Hepatocyte (in vitro differentiated cells): ENCODE results near the gene PSME4. TPM values are rescaled to one million over a fixed set of nuclear protein-coding genes. Genes with fewer than 3 reads are reported as not detected.

Source experiments
- DNase-seq: peaks from one replicate; pipeline ENCODE4 v3.0.0-alpha.2; 2016; ENCODE audit warnings: low spot score
- H2AFZ ChIP-seq: fragments of 200-600 bp; sonication (generic); 2 replicates; pipeline ENCODE4 v1.6.0; 2016; ENCODE audit warnings: antibody characterized with exemption, mild to moderate bottlenecking
- H3K27ac ChIP-seq: fragments of 200-600 bp; sonication (generic); 2 replicates; pipeline ENCODE4 v1.5.1; 2016; ENCODE audit warnings: mild to moderate bottlenecking
- H3K27me3 ChIP-seq: fragments of 200-600 bp; sonication (generic); 2 replicates; pipeline ENCODE4 v1.6.1; 2016
- H3K36me3 ChIP-seq: fragments of 200-600 bp; sonication (generic); replicated peaks from 2 replicates; pipeline ENCODE4 v1.5.1; 2016; ENCODE audit warnings: low read depth; ENCODE audit not compliant: insufficient read depth
- H3K4me1 ChIP-seq: fragments of 200-600 bp; sonication (generic); 2 replicates; pipeline ENCODE4 v1.5.1; 2016; ENCODE audit warnings: mild to moderate bottlenecking, moderate library complexity; ENCODE audit not compliant: insufficient read depth
- H3K4me2 ChIP-seq: fragments of 200-600 bp; sonication (generic); 2 replicates; pipeline ENCODE4 v1.6.0; 2016
- H3K4me3 ChIP-seq: fragments of 200-600 bp; sonication (generic); 2 replicates; pipeline ENCODE4 v1.5.1; 2016; ENCODE audit warnings: mild to moderate bottlenecking
- H3K79me2 ChIP-seq: fragments of 200-600 bp; sonication (generic); 2 replicates; pipeline ENCODE4 v1.6.0; 2017; ENCODE audit warnings: mild to moderate bottlenecking
- H3K9me2 ChIP-seq: fragments of 200-600 bp; sonication (generic); replicated peaks from 2 replicates; pipeline ENCODE4 v1.6.0; 2017; ENCODE audit warnings: mild to moderate bottlenecking; ENCODE audit not compliant: insufficient read depth
- H3K9me3 ChIP-seq: fragments of 200-600 bp; sonication (generic); 2 replicates; pipeline ENCODE4 v1.5.1; 2016; ENCODE audit warnings: low read depth, mild to moderate bottlenecking
- H4K20me1 ChIP-seq: fragments of 200-600 bp; sonication (generic); 2 replicates; pipeline ENCODE4 v1.6.0; 2016; ENCODE audit warnings: mild to moderate bottlenecking; ENCODE audit not compliant: insufficient read depth, poor library complexity, severe bottlenecking
- CTCF ChIP-seq: fragments of 200-600 bp; sonication (generic); IDR thresholded peaks from 2 replicates; pipeline ENCODE4 v1.5.1; 2016; ENCODE audit warnings: antibody characterized with exemption, mild to moderate bottlenecking; ENCODE audit not compliant: poor library complexity
- EZH2 ChIP-seq: fragments of 200-600 bp; sonication (generic); IDR thresholded peaks from 2 replicates; pipeline ENCODE4 v1.6.1; 2016; ENCODE audit warnings: antibody characterized with exemption, mild to moderate bottlenecking, borderline replicate concordance
- EZH2phosphoT487 ChIP-seq: fragments of 200-600 bp; sonication (generic); IDR thresholded peaks from one replicate; pipeline ENCODE4 v1.6.1; 2018; ENCODE audit warnings: antibody characterized with exemption, mild to moderate bottlenecking, low read depth, moderate library complexity; ENCODE audit not compliant: unreplicated experiment, severe bottlenecking
- WGBS: methylation state at CpG from one replicate; pipeline ENCODE4 v1.1.6; 2016; ENCODE audit warnings: low lambda C conversion rate; ENCODE audit errors: missing lambda C conversion rate; 5-methylcytosine and 5-hydroxymethylcytosine counted together
- polyA plus RNA-seq: library from polyadenylated mRNA; unstranded; fragments of >200 nt; fragmentation: Nextera tagmentation; extraction: Ambion mirVana; gene quantifications from 2 replicates; pipeline ENCODE4 v1.2.1, GENCODE V29; 2016
- total RNA-seq: library from RNA; depleted of rRNA; stranded (reverse); fragments of >200 nt; gene quantifications from 2 replicates; pipeline ENCODE4 v1.2.3, GENCODE V29; 2014

PSME4 gene
- total and polyA plus RNA-seq, 2 experiments from 2014 or later: 12.7 to 53.1 TPM

GRCh38 chr2:53958443-53958842 is 12.3 kb downstream of the PSME4 start:
- Histone ChIP-seq H2AFZ (no peak overlapping the region), H3K4me1 (no peaks in the 10 kb centered on the region), H3K4me3 (no peak overlapping the region), H3K27ac (no peak overlapping the region), H4K20me1 (peaks cover 81% of the 10 kb centered on the region), H3K4me2 (no peak overlapping the region), H3K9me3 (no peaks in the 10 kb centered on the region), H3K27me3 (no peaks in the 10 kb centered on the region), H3K79me2 (peaks cover 100% of the 10 kb centered on the region), H3K9me2 (no peaks in the 10 kb centered on the region), H3K36me3 (no peaks in the 10 kb centered on the region)
- no peak for DNase-seq
- TF ChIP-seq EZH2phosphoT487: no peak
- TF ChIP-seq CTCF: no peak
- no peak for TF ChIP-seq EZH2
- 90% methylated on average over 2 of the region's 2 CpGs for WGBS

DNA sequence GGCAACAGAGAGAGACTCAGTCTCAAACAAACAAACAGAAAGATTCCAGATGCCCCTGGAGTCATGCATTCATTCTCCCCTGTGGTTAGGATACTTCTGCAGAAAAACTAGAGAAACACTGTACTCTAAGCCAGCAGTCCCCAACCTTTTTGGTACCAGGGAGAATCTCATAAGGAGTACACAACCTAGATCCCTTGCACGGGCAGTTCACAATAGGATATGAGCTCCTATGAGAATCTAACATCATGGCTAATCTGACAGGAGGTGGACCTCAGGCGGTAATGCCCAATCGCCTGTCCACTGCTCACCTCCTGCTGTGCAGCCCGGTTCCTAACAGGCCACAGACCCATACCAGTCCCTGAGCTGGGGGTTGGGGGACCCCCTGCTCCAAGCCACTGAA is 18.3 kb downstream of the PSME4 start:
- Histone ChIP-seq H3K4me2 (no peak overlapping the region), H3K9me2 (no peaks in the 10 kb centered on the region), H3K4me1 (no peaks in the 10 kb centered on the region), H4K20me1 (peaks cover 51% of the 10 kb centered on the region), H3K79me2 (peaks cover 99% of the 10 kb centered on the region), H3K4me3 (no peak overlapping the region), H3K27ac (no peak overlapping the region), H3K9me3 (no peaks in the 10 kb centered on the region), H2AFZ (no peak overlapping the region), H3K36me3 (no peaks in the 10 kb centered on the region), H3K27me3 (no peaks in the 10 kb centered on the region)
- 87% methylated on average over 4 of the region's 4 CpGs for WGBS
- TF ChIP-seq EZH2phosphoT487 (no peak), EZH2 (no peak), CTCF (no peak)
- DNase-seq: no peak

- DNase-seq: no peak
- 93% methylated on average over 1 of the region's 1 CpG for WGBS
- H3K4me2 ChIP-seq: no peak overlapping the region
- H4K20me1 ChIP-seq: peaks cover 27% of the 10 kb centered on the region
- no peaks in the 10 kb centered on the region for H3K4me1 ChIP-seq
- H3K27ac ChIP-seq: no peak overlapping the region
- H2AFZ ChIP-seq: no peak overlapping the region
- H3K9me2 ChIP-seq: no peaks in the 10 kb centered on the region
- no peak for TF ChIP-seq EZH2
- TF ChIP-seq EZH2phosphoT487: no peak
- no peak for TF ChIP-seq CTCF
- H3K9me3 ChIP-seq: no peaks in the 10 kb centered on the region
- H3K36me3 ChIP-seq: no peaks in the 10 kb centered on the region
- H3K27me3 ChIP-seq: no peaks in the 10 kb centered on the region
- H3K4me3 ChIP-seq: no peak overlapping the region
- peaks cover 73% of the 10 kb centered on the region for H3K79me2 ChIP-seq
Observed at GRCh38 chr2:53949457-53949856, 21.3 kb downstream of the PSME4 start.

DNA sequence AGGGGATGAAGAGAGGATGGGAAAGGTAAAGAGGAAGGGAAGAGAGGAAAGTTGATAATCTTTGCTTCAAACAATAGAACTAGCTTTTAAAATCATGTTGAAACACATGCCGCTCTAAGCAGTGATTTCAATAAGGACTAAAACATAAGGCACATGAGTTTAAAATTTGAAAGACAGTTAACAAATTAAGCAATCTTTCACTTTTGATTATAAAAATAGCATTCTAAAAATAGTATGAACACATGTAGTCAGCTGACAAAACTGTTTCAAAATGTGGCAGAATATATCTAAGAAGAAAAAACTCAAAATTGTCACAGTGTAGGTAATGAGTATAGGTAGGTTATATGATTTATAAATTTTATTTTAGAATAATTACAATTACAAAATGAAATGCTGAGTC is 25.3 kb downstream of the PSME4 start:
- 100% methylated on average over 1 of the region's 1 CpG for WGBS
- Histone ChIP-seq H3K4me1 (no peaks in the 10 kb centered on the region), H3K27me3 (no peaks in the 10 kb centered on the region), H3K27ac (no peak overlapping the region), H3K79me2 (peaks cover 37% of the 10 kb centered on the region), H3K36me3 (no peaks in the 10 kb centered on the region), H4K20me1 (peaks cover 4% of the 10 kb centered on the region), H3K9me2 (no peaks in the 10 kb centered on the region), H3K4me3 (no peak overlapping the region), H3K4me2 (no peak overlapping the region), H3K9me3 (no peaks in the 10 kb centered on the region), H2AFZ (no peak overlapping the region)
- TF ChIP-seq EZH2 (no peak), CTCF (no peak), EZH2phosphoT487 (no peak)
- DNase-seq: no peak
